Activated B cell treated with CpG ODN at 0.5 μM for 24 hours (primary cell): Measurements from ENCODE around the gene CAMK2D. TPM values are rescaled to one million over a fixed set of nuclear protein-coding genes. Genes with fewer than 3 reads are reported as not detected.

Experiments used
- ATAC-seq: fragments of 200-7000 bp; cut with Tn5 transposase; one replicate; pipeline ENCODE4 v1.10.0; 2021; ENCODE audit warnings: low read depth, mild to moderate bottlenecking, moderate library complexity
- CTCF ChIA-PET: fragments of 350-600 bp; sonication (Branson Sonifier 250); formaldehyde crosslinking; loops from one replicate; lab custom pipeline; 2021; ENCODE audit warnings: antibody characterized with exemption; lab: Charles Lee
- POLR2A ChIA-PET: fragments of 350-600 bp; sonication (Branson Sonifier 250); formaldehyde crosslinking; loops from one replicate; lab custom pipeline; 2021; ENCODE audit warnings: antibody characterized with exemption; lab: Charles Lee
- DNase-seq: peaks from one replicate; pipeline ENCODE4 v3.0.0; 2022
- H3K27ac Mint-ChIP-seq: one replicate; pipeline ENCODE4 v1.8.0; 2020; ENCODE audit warnings: mixed read lengths
- H3K27me3 Mint-ChIP-seq: one replicate; pipeline ENCODE4 v1.8.0; 2021; ENCODE audit warnings: mixed read lengths
- H3K36me3 Mint-ChIP-seq: one replicate; pipeline ENCODE4 v1.8.0; 2021; ENCODE audit warnings: low read depth, mixed read lengths
- H3K4me1 Mint-ChIP-seq: one replicate; pipeline ENCODE4 v1.8.0; 2021; ENCODE audit warnings: mixed read lengths
- H3K4me3 Mint-ChIP-seq: one replicate; pipeline ENCODE4 v1.8.0; 2020; ENCODE audit warnings: mild to moderate bottlenecking, mixed read lengths
- H3K9me3 Mint-ChIP-seq: one replicate; pipeline ENCODE4 v1.8.0; 2020; ENCODE audit warnings: mixed read lengths
- intact Hi-C: fragments of 100-400 bp; cut with micrococcal nuclease; formaldehyde crosslinking; loops from one replicate; pipeline ENCODE4 v1.15.1; 2024
- total RNA-seq: library from RNA; stranded (reverse); gene quantifications from 2 replicates; pipeline ENCODE4 v1.2.3, GENCODE V29; 2022
- TF ChIP-seq, protein P1 (sequence below): fragments of 200-600 bp; IDR thresholded peaks from one replicate; pipeline ENCODE4 v1.8.0; 2022; ENCODE audit warnings: antibody characterized with exemption, mild to moderate bottlenecking

Gene CAMK2D
- total RNA-seq, 1 donor from 2014 or later: 72.9 TPM

DNA sequence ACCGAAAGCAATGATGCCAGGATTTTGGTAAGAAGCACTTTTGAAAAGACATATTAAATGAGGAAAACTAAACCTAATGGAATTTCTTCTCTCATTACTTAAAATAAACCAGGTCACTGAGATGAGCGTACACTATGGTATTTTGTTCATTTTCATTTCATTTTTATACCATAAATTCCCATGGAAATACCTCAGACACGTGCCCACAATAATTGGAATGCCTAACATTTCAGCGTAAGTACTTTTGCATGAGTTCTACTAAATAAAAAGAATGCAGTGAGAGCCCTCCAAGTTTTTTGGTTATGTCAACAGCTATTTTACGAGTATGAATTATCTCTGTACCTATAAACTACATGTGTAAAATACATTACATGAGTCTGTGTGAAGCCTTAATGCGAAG, 3.2 kb downstream of the CAMK2D start:
- Mint-ChIP-seq H3K36me3 (peaks cover 58% of the 10 kb centered on the region), H3K4me3 (peak overlapping the region; percentile 99), H3K9me3 (no peaks in the 10 kb centered on the region), H3K27me3 (no peaks in the 10 kb centered on the region), H3K4me1 (peaks cover 65% of the 10 kb centered on the region), H3K27ac (peak overlapping the region; percentile 71)
- intact Hi-C loops: no loop called here
- DNase-seq: no peak
- POLR2A ChIA-PET: interaction anchor here (0.9 to 1.4 kb wide), 2 partner anchors 17 to 118 kb away, joined by 3 read pairs; no protein-coding TSS in a partner anchor
- CTCF ChIA-PET: interaction anchor here (0.6 to 3.4 kb wide), 4 partner anchors 15 to 211 kb away, joined by 3 to 25 read pairs (median 4); no protein-coding TSS in a partner anchor
- ATAC-seq: no peak
- TF ChIP-seq, protein P1, sequence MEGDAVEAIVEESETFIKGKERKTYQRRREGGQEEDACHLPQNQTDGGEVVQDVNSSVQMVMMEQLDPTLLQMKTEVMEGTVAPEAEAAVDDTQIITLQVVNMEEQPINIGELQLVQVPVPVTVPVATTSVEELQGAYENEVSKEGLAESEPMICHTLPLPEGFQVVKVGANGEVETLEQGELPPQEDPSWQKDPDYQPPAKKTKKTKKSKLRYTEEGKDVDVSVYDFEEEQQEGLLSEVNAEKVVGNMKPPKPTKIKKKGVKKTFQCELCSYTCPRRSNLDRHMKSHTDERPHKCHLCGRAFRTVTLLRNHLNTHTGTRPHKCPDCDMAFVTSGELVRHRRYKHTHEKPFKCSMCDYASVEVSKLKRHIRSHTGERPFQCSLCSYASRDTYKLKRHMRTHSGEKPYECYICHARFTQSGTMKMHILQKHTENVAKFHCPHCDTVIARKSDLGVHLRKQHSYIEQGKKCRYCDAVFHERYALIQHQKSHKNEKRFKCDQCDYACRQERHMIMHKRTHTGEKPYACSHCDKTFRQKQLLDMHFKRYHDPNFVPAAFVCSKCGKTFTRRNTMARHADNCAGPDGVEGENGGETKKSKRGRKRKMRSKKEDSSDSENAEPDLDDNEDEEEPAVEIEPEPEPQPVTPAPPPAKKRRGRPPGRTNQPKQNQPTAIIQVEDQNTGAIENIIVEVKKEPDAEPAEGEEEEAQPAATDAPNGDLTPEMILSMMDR: no peak

- peak overlapping the region; percentile 56 for H3K27ac Mint-ChIP-seq
- ATAC-seq (no peak), DNase-seq (no peak)
- H3K9me3 Mint-ChIP-seq: no peaks in the 10 kb centered on the region
- TF ChIP-seq, protein P1: no peak
- intact Hi-C loops: no loop called here
- H3K36me3 Mint-ChIP-seq: peaks cover 59% of the 10 kb centered on the region
- peaks cover 61% of the 10 kb centered on the region for H3K4me1 Mint-ChIP-seq
- CTCF ChIA-PET: no interaction called here
- H3K27me3 Mint-ChIP-seq: no peaks in the 10 kb centered on the region
- H3K4me3 Mint-ChIP-seq: peak overlapping the region; percentile 25
- POLR2A ChIA-PET: no interaction called here
Observed at GRCh38 chr4:113757486-113757885, 4.1 kb downstream of the CAMK2D start.

DNA sequence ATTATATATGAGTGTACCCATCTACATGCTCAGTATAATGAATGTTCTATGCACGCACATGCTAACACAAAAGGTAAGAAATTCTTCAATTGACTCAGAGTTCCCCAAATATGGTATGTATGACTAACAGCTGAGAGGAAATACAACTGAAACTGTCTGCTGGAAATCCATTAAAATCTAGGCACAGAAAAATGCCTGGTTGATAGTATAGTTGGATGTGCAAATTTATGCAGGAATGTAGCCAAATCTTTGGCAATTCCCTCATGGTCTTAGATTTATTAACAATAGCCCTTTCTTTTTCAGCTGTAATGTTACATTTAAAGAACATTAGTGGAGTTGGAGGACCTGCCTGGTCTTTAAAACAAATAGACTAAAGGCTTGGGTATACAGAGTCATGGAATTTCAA, 5.5 kb downstream of the CAMK2D start:
- ATAC-seq (peak; percentile 61), DNase-seq (no peak)
- Mint-ChIP-seq H3K27me3 (no peaks in the 10 kb centered on the region), H3K4me3 (no peak overlapping the region), H3K36me3 (peaks cover 55% of the 10 kb centered on the region), H3K27ac (peak overlapping the region; percentile 72), H3K4me1 (peaks cover 66% of the 10 kb centered on the region), H3K9me3 (no peaks in the 10 kb centered on the region)
- ChIA-PET POLR2A (interaction anchor here (0.6 to 1.4 kb wide), 4 partner anchors 10 to 192 kb away, joined by 3 to 4 read pairs (median 4); no protein-coding TSS in a partner anchor), CTCF (no interaction called here)
- TF ChIP-seq, protein P1: no peak
- intact Hi-C loops: no loop called here

- H3K36me3 Mint-ChIP-seq: peaks cover 44% of the 10 kb centered on the region
- no peak overlapping the region for H3K4me3 Mint-ChIP-seq
- POLR2A ChIA-PET: interaction anchor here (1.1 kb wide), 1 partner anchor 72 kb away, joined by 3 read pairs; no protein-coding TSS in a partner anchor
- H3K4me1 Mint-ChIP-seq: peaks cover 49% of the 10 kb centered on the region
- peaks cover 3% of the 10 kb centered on the region for H3K9me3 Mint-ChIP-seq
- intact Hi-C loops: no loop called here
- no peaks in the 10 kb centered on the region for H3K27me3 Mint-ChIP-seq
- H3K27ac Mint-ChIP-seq: no peak overlapping the region
- no peak for ATAC-seq
- CTCF ChIA-PET: interaction anchor here (0.9 kb wide), 1 partner anchor 203 kb away, joined by 3 read pairs; no protein-coding TSS in a partner anchor
- TF ChIP-seq, protein P1: no peak
- no peak for DNase-seq
Observed at GRCh38 chr4:113750734-113751133, 10.8 kb downstream of the CAMK2D start.

DNA sequence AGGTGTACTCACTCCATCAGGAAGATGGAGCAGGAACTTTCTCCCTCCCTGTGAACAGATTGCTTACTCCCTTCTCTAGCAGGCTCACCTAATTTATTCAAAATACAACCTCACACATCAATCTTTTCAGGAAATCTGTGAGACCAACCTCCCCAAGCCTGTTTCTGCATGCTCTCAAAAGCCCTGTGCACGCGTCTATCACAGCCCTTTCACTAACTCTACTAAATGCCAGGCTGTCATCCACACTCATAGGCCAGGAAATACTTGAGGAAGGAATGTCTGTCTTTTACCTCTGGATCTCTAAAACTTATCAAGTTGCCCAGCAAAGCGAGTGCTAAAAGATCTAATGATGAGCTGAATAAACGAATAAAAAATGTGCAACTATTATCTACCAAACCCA, 11.2 kb downstream of the CAMK2D start:
- TF ChIP-seq, protein P1: no peak
- no peak for ATAC-seq
- ChIA-PET POLR2A (interaction anchor here (1.1 kb wide), 1 partner anchor 71 kb away, joined by 3 read pairs; no protein-coding TSS in a partner anchor), CTCF (interaction anchor here (0.9 kb wide), 1 partner anchor 202 kb away, joined by 3 read pairs; no protein-coding TSS in a partner anchor)
- peaks cover 45% of the 10 kb centered on the region for H3K4me1 Mint-ChIP-seq
- no peak overlapping the region for H3K4me3 Mint-ChIP-seq
- intact Hi-C loops: no loop called here
- peak overlapping the region; percentile 32 for H3K27ac Mint-ChIP-seq
- no peaks in the 10 kb centered on the region for H3K27me3 Mint-ChIP-seq
- H3K9me3 Mint-ChIP-seq: peaks cover 3% of the 10 kb centered on the region
- H3K36me3 Mint-ChIP-seq: peaks cover 43% of the 10 kb centered on the region
- no peak for DNase-seq
